Trophoblast cell (in vitro differentiated cells and primary cell): ENCODE results near the gene ZNF197.
A peak's percentile ranks its signal among the peaks of the same experiment; 100 is the strongest.
"Not testable (repeated sequence)": the region's sequence is repeated elsewhere in the genome, so short reads cannot be mapped to it uniquely, and the experiment has no call there.

Experiments used
- DNase-seq, 2 donors: peaks; one replicate each; pipeline ENCODE4 v3.0.0-alpha.2; 2016
- H2AFZ ChIP-seq: 2 replicates; pipeline ENCODE4 v1.6.1; 2013; ENCODE audit warnings: low read length, moderate library complexity, mild to moderate bottlenecking; ENCODE audit not compliant: insufficient read depth, poor library complexity
- H2AK5ac ChIP-seq: 2 replicates; pipeline ENCODE4 v1.6.1; 2013; ENCODE audit warnings: mild to moderate bottlenecking, low read length
- H2BK120ac ChIP-seq: 2 replicates; pipeline ENCODE4 v1.6.1; 2013; ENCODE audit warnings: low read length, mild to moderate bottlenecking, moderate library complexity; ENCODE audit not compliant: insufficient read depth, poor library complexity
- H2BK12ac ChIP-seq: 2 replicates; pipeline ENCODE4 v1.6.1; 2013; ENCODE audit warnings: mild to moderate bottlenecking, low read length, moderate library complexity
- H2BK5ac ChIP-seq: 2 replicates; pipeline ENCODE4 v1.6.1; 2013; ENCODE audit warnings: low read length, low read depth, moderate library complexity, mild to moderate bottlenecking; ENCODE audit not compliant: poor library complexity
- H3K14ac ChIP-seq: 2 replicates; pipeline ENCODE4 v1.6.1; 2013; ENCODE audit warnings: mild to moderate bottlenecking, low read length
- H3K18ac ChIP-seq: 2 replicates; pipeline ENCODE4 v1.6.1; 2013; ENCODE audit warnings: mild to moderate bottlenecking, low read length
- H3K23ac ChIP-seq: 2 replicates; pipeline ENCODE4 v1.6.1; 2013; ENCODE audit warnings: low read length
- H3K27ac ChIP-seq: 2 replicates; pipeline ENCODE4 v1.5.1; 2013; ENCODE audit warnings: low read depth, mild to moderate bottlenecking, inconsistent platforms, low read length, moderate library complexity
- H3K27me3 ChIP-seq: 2 replicates; pipeline ENCODE4 v1.6.1; 2013; ENCODE audit warnings: inconsistent platforms, mild to moderate bottlenecking, low read length, moderate library complexity; ENCODE audit not compliant: insufficient read depth
- H3K36me3 ChIP-seq, 2 experiments: 1 replicate in 1 of 2; 2 replicates in 1 of 2; pipeline ENCODE4 v1.6.1; 2013; ENCODE audit warnings: low read length in 2 of 2, mild to moderate bottlenecking in 2 of 2, moderate library complexity in 1 of 2; ENCODE audit not compliant: insufficient read depth in 2 of 2, control insufficient read depth in 1 of 2
- H3K4ac ChIP-seq: 2 replicates; pipeline ENCODE4 v1.6.1; 2013; ENCODE audit warnings: low read depth, mild to moderate bottlenecking, low read length, moderate library complexity
- H3K4me1 ChIP-seq, 2 experiments: 1 replicate in 1 of 2; 2 replicates in 1 of 2; pipeline ENCODE4 v1.6.1; 2013; ENCODE audit warnings: low read length in 2 of 2, mild to moderate bottlenecking in 2 of 2, moderate library complexity in 1 of 2; ENCODE audit not compliant: insufficient read depth in 2 of 2, control insufficient read depth in 1 of 2
- H3K4me2 ChIP-seq: 2 replicates; pipeline ENCODE4 v1.6.1; 2013; ENCODE audit warnings: inconsistent platforms, mild to moderate bottlenecking, low read length, moderate library complexity
- H3K4me3 ChIP-seq: 2 replicates; pipeline ENCODE4 v1.5.1; 2013; ENCODE audit warnings: mild to moderate bottlenecking, low read depth, low read length, inconsistent platforms
- H3K79me1 ChIP-seq: one replicate; pipeline ENCODE4 v1.6.1; 2013; ENCODE audit warnings: low read length
- H3K79me2 ChIP-seq: 2 replicates; pipeline ENCODE4 v1.6.1; 2013; ENCODE audit warnings: low read length, mild to moderate bottlenecking; ENCODE audit not compliant: control insufficient read depth, insufficient read depth, poor library complexity
- H3K9ac ChIP-seq: 2 replicates; pipeline ENCODE4 v1.6.1; 2013; ENCODE audit warnings: mild to moderate bottlenecking, low read length
- H3K9me3 ChIP-seq: 2 replicates; pipeline ENCODE4 v1.6.1; 2013; ENCODE audit warnings: low read depth, mild to moderate bottlenecking, control low read depth, inconsistent platforms, low read length; ENCODE audit not compliant: insufficient read depth
- H4K12ac ChIP-seq: 2 replicates; pipeline ENCODE4 v1.6.1; 2013; ENCODE audit warnings: low read depth, mild to moderate bottlenecking, low read length, moderate library complexity
- H4K8ac ChIP-seq: 2 replicates; pipeline ENCODE4 v1.6.1; 2013; ENCODE audit warnings: low read depth, mild to moderate bottlenecking, low read length, moderate library complexity
- H4K91ac ChIP-seq: one replicate; pipeline ENCODE4 v1.6.1; 2013; ENCODE audit warnings: low read depth, mild to moderate bottlenecking, low read length, moderate library complexity
- WGBS: extraction: QIAGEN DNeasy Blood & Tissue Kit; methylation state at CpG from one replicate; pipeline ENCODE4 v1.1.7; 2013; ENCODE audit warnings: missing lambda C conversion rate; ENCODE audit not compliant: insufficient read length, insufficient coverage; ENCODE audit errors: extremely low coverage; 5-methylcytosine and 5-hydroxymethylcytosine counted together

The ZNF197 gene

GRCh38 chr3:44578924-44579515, 45.8 kb upstream of the ZNF197 start:
- not testable (repeated sequence) for H3K4me3 ChIP-seq, H3K18ac ChIP-seq, H4K91ac ChIP-seq, DNase-seq, H3K27me3 ChIP-seq, H4K8ac ChIP-seq, H3K4me2 ChIP-seq, H3K36me3 ChIP-seq, H2AK5ac ChIP-seq, H3K4ac ChIP-seq, H3K27ac ChIP-seq, H3K4me1 ChIP-seq, H2BK12ac ChIP-seq, H2BK5ac ChIP-seq, H3K14ac ChIP-seq, H2BK120ac ChIP-seq, H3K9me3 ChIP-seq, H4K12ac ChIP-seq, H3K79me1 ChIP-seq, H2AFZ ChIP-seq, H3K23ac ChIP-seq, H3K9ac ChIP-seq, H3K79me2 ChIP-seq
- no CpG with 5 or more reads among the region's 37 CpGs for WGBS

GRCh38 chr3:44579749-44580148, 45.1 kb upstream of the ZNF197 start:
- not testable (repeated sequence) for H2BK5ac ChIP-seq, H3K4ac ChIP-seq, H4K8ac ChIP-seq, H3K27ac ChIP-seq, H3K23ac ChIP-seq, H3K36me3 ChIP-seq, H3K14ac ChIP-seq, H2BK12ac ChIP-seq, H4K91ac ChIP-seq, DNase-seq, H3K4me2 ChIP-seq, H4K12ac ChIP-seq, H3K79me1 ChIP-seq, H3K4me3 ChIP-seq, H2BK120ac ChIP-seq, H3K79me2 ChIP-seq, H3K9me3 ChIP-seq, H3K27me3 ChIP-seq, H3K9ac ChIP-seq, H3K18ac ChIP-seq, H2AK5ac ChIP-seq, H3K4me1 ChIP-seq, H2AFZ ChIP-seq
- no CpG with 5 or more reads among the region's 15 CpGs for WGBS

GRCh38 chr3:44580971-44581370, 43.9 kb upstream of the ZNF197 start:
- not testable (repeated sequence) for H3K18ac ChIP-seq, H2BK120ac ChIP-seq, H3K79me1 ChIP-seq, H3K4me3 ChIP-seq, H3K27me3 ChIP-seq, H3K4ac ChIP-seq, H2AK5ac ChIP-seq, H3K23ac ChIP-seq, H4K8ac ChIP-seq, H4K91ac ChIP-seq, H2BK12ac ChIP-seq, H2AFZ ChIP-seq, H3K9ac ChIP-seq, H3K9me3 ChIP-seq, H3K4me2 ChIP-seq, H3K27ac ChIP-seq, H4K12ac ChIP-seq, H2BK5ac ChIP-seq, H3K4me1 ChIP-seq, H3K14ac ChIP-seq, H3K36me3 ChIP-seq, H3K79me2 ChIP-seq
- peak in 1 of 2 donors; percentile 3 for DNase-seq
- no CpG with 5 or more reads among the region's 62 CpGs for WGBS

- H4K91ac ChIP-seq, result peak within 1 kb of the TSS; percentile 75
- no CpG with 5 or more reads among the region's 41 CpGs for WGBS
- H3K79me1 ChIP-seq, result peaks cover 7% of the 10 kb centered on the region
These were observed 40.0 kb upstream of the ZNF197 start, which contains the start of gene ZNF660 for GRCh38 chr3:44584646-44585501. TSS of gene ZNF660 (plus strand) at chr3:44584964. CDS start at chr3:44594194, 9,230 bp downstream.

More at GRCh38 chr3:44584646-44585501, 40.0 kb upstream of the ZNF197 start, which contains the start of gene ZNF660:
- peak within 1 kb of the TSS; percentile 79 for H4K8ac ChIP-seq
- H3K36me3 ChIP-seq, result peaks cover 4 to 10% of the 10 kb centered on the region in 2 experiments
- peak within 1 kb of the TSS; percentile 38 for H3K9ac ChIP-seq
- no peaks in the 10 kb centered on the region for H3K27me3 ChIP-seq
- H3K27ac ChIP-seq, result no peak within 1 kb of the TSS
- H4K12ac ChIP-seq, result peak within 1 kb of the TSS; percentile 50
- H2AK5ac ChIP-seq, result peak within 1 kb of the TSS; percentile 11
- H2BK12ac ChIP-seq, result no peak within 1 kb of the TSS
- peak within 1 kb of the TSS; percentile 82 for H3K4me2 ChIP-seq
- H3K4me3 ChIP-seq, result peak within 1 kb of the TSS; percentile 76
- H3K79me2 ChIP-seq, result peaks cover 3% of the 10 kb centered on the region
- no peaks in the 10 kb centered on the region for H3K9me3 ChIP-seq
- no peak within 1 kb of the TSS for H3K23ac ChIP-seq
- H3K4ac ChIP-seq, result peak within 1 kb of the TSS; percentile 14
- H2AFZ ChIP-seq, result peak within 1 kb of the TSS; percentile 74
- H3K14ac ChIP-seq, result peak within 1 kb of the TSS; percentile 54
- peak within 1 kb of the TSS; percentile 36 for H3K18ac ChIP-seq
- peaks cover 2 to 4% of the 10 kb centered on the region in 2 experiments for H3K4me1 ChIP-seq
- H2BK120ac ChIP-seq, result peak within 1 kb of the TSS; percentile 33
- H2BK5ac ChIP-seq, result no peak within 1 kb of the TSS
- no peak for DNase-seq
